ENCODE results near the gene ARHGEF12.

The ARHGEF12 gene

GRCh38 chr11:120335556-120335907, 681 bp upstream of the ARHGEF12 start:
- no peak for TF ChIP-seq CTCF (IDR thresholded peaks at IDR 0.05; ENCODE audit: low read depth, low read length)
- H3K4me3 ChIP-seq (ENCODE audit: low read depth, low read length): peak overlapping the region; percentile 71

GRCh38 chr11:120336641-120337354, 585 bp downstream of the ARHGEF12 start:
- peak overlapping the region; percentile 86 for H3K4me3 ChIP-seq (ENCODE audit: low read depth, low read length)
- no peak for TF ChIP-seq CTCF (IDR thresholded peaks at IDR 0.05; ENCODE audit: low read depth, low read length)

GRCh38 chr11:120337355-120338106, 1.3 kb downstream of the ARHGEF12 start:
- no peak for TF ChIP-seq CTCF (IDR thresholded peaks at IDR 0.05; ENCODE audit: low read depth, low read length)
- peak overlapping the region; percentile 86 for H3K4me3 ChIP-seq (ENCODE audit: low read depth, low read length)

- no peak for TF ChIP-seq CTCF (IDR thresholded peaks at IDR 0.05; ENCODE audit: low read depth, low read length)
- peak overlapping the region; percentile 86 for H3K4me3 ChIP-seq (ENCODE audit: low read depth, low read length)
These were observed 2.1 kb downstream of the ARHGEF12 start for GRCh38 chr11:120338107-120338933.

- no peak for TF ChIP-seq CTCF (IDR thresholded peaks at IDR 0.05; ENCODE audit: low read depth, low read length)
- H3K4me3 ChIP-seq (ENCODE audit: low read depth, low read length): peak overlapping the region; percentile 86
These were observed 3.2 kb downstream of the ARHGEF12 start for GRCh38 chr11:120339394-120339890.

GRCh38 chr11:120340529-120340928, 4.3 kb downstream of the ARHGEF12 start:
- no peak for TF ChIP-seq CTCF (IDR thresholded peaks at IDR 0.05; ENCODE audit: low read depth, low read length)
- H3K4me3 ChIP-seq (ENCODE audit: low read depth, low read length): peak overlapping the region; percentile 86

All from WI38 (cell line).